HG03045 (cell line): ENCODE measurements around the gene PEPD.

Source experiments
- ATAC-seq: cut with Tn5 transposase; IDR thresholded peaks from one replicate; pipeline ENCODE4 v1.9.1; 2021; ENCODE audit warnings: mild to moderate bottlenecking, moderate library complexity; ENCODE audit not compliant: unreplicated experiment

PEPD gene

DNA sequence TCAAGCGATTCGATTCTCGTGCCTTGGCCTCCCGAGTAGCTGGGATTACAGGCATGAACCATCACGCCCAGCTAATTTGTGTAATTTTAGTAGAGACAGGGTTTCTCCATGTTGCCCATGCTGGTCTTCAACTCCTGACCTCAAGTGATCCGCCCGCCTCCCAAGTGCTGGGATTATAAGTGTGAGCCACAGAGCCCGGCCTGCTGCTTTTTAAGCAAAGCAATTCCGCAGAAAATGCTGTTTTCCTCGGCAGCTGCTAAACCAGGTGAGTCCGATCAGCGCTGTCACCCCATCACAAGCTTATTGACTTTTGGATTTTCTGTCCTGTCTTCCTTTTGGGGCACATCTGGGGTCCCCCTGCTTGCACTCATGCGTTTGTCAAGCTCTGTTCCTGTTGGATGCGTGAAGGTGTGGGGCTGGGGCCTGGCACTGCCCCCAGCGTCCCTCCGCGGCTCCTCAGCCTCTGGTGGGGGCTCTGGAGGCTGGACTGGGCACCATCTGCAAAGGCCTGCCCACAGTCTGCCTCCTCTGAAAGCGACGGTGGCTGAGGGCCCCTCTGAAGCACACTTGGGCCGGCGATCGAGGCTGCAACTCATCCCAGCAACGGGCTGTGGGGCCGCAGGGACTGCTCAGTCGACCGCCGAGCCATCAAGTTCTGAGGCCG, 122.4 kb downstream of the PEPD start:
- no peak for ATAC-seq

DNA sequence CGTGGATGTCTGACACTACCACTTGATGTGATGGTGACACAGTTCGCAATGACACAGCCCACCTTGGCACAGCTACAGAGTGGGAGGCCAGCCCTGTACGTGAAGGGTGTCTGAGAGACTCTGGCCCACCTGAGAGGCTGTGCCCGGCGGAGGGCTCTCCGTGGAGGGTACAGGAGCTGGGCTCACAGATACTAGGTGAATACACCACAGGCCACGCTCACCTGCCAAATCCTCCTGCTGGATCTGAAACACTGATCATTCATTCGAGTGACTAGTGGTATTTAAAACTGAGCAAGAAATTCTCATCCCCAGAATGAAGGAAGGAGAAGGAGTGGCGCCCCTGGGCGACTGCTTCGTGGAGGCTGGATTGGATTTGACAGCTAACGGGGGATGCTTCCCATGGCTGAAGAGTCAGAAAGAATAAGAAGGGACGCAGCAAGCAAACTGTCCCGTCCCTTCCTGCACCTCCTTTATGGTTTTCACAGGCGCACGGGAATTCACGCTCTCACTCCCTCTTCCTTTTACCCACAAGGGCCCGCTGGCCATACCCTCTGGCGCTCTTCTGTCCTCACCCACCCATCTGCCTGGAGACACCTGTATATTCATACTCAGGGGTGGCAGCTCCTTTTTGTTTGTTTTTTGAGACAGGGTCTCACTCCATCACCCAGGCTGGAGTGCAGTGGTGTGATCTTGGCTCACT, 123.1 kb downstream of the PEPD start:
- ATAC-seq, result no peak

DNA sequence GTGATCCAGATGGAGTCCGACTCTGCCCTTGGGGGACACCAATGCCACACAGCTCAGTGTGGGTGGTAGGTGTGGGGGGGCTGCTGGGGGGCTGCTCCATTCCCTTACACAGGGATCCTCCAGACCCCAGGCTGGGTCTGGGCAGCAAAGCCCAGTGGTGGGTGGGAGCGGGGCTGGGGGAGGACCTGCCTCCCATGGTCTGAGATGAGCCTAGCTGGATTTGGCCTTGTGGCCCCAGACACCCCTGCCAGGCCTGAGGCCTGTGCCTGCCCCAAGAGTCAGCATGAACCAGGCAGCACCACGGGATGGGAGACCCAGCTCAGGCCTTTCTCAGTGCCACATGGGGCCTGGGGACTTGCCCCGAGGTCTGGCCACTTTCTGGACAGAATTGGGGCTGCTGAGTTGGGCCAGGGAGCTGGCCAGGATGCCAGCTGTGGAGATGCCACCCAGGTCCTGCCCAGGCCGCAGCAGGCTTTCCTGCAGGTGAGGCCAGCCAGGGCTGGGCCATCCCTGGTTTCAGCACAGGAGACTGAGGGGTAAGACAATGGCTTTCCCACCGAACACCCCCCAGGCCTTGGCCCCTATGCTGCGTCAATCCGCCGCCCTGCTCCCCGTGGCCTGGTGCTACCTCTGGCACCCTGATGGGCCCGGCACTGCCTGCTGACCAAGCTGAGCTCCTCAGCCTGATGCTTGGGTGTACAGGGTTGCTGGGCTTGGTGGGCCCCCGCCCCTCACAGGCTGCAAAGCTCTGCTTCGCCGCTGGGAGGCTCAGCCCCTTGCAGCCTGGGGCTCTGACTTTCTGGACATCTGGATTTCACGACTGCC, 123.8 kb downstream of the PEPD start:
- no peak for ATAC-seq

DNA sequence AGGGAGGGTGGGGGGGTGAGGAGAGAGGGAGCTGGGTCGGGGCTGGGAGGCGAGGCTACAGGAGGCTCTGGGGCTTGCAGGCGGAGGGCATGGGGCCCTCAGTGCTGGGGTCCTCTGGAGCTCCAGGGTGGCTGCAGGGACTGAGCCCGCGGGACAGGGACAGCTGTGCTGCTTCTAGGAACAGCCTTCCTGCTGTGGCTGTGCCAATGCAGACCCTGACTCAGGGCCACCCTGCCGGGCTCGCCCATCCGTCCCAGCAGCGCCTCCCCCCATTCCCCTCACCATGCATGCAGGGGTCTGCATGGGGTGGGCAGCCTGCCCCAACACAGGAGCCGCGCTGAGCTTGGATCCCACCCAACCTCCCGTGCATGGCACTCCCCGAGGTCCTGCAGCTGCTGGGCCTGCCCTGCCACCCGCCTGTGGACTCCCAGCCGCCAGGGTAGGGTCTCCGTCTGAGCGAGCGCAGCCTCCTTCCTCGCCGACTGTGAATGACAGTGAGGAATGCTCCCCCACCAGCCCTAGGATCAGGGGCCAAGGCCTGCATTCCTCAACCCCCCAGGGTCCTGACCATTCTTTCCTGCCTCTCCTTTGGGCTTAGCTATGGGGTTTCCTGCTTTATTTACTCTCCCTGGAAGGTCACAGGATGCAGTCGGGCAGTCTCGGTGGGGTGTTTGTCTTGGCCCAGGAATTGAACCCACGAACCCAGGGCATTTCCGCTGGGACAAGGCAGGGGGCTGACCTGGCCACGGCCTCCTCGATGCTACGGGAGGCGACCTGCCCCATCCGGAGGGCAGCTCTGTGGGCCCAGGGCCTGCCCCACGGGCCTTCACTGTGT, 124.7 kb downstream of the PEPD start:
- no peak for ATAC-seq

DNA sequence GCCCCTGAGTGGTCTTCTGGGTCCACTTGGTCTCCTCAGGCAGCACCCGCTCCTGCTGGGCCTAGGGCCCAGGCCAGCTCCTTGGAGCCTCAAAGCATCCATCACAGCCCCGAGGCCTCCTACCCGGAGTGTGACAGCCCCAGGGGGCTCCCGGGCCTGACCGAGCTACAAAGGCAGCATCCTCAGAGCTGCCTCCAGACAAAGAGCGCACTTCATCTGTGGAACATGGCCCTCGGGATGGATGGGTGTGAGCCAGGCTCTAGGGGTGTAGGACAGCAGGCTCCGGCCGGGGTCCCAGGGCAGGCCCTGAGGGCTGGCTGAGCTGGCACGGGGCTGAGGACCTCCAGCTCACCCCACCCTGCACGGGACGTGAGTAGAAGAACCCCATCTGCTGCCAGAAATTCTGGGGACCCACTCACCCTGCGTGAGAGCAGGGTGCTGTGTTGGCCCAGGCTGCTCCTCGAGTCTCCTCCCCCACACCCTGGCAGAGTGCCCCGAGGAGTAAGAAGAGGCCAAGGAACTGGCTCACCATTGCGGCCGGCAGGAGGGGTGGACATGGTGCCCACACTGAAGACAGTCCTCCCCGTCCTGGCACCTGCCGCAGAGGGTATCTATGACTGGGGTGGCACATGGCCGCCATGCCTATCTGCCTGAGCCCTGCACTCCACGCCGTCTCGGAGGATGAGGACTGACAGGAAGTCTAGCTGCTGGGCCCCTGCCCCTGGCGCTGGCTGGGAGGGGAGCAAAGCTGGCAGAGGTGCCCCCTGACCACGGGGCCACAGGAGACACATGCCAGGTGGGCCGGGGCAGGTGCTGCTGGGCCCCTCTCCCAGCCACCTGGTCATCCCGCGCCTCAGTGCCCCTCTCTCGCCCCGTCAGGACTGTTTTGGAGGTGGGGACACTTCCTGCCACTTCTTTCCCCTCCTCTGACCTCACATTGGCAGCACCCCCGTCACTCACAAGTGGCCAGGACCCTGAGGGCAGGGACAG, 125.7 kb downstream of the PEPD start:
- ATAC-seq, result no peak

DNA sequence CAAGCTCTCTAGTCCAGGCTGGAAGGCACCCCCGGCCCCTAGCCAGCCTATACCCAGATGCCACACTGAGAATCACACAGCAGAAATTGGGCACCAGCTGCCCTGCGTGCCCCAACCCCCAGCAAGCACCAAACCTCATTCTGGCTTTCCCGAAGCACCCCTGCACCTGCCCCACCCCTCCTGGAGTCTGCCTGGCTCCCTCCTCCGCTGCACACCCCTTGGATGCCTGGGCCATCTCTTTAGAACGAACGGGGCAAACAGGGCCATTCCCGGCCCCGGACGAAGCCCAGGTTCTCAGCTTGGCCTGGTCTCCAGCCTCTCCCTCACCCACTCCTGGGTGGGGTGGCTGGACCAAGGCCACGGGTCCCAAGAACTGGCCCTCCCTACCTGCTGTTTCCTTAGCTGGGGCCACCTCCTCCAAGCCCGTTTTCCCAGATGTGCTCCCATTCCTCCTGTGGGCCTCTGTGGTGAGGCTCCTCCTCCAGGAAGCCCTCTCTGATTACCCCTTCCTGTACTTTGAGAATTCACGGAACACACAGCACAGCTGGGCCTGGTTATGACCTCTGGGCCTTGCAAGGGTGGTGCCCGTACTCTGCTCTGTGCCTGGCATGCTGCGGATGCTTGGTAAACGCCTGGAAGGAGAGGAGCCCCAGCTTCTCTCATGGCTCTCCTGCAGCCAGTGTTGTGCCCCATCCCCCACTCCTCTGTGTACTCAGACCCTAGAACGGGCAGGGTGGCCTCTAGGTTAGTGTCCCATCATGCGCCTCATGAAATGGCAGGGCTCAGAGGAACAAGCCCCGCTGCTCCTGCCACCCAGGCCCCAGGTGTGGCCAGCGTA, 126.6 kb downstream of the PEPD start:
- ATAC-seq, result no peak

DNA sequence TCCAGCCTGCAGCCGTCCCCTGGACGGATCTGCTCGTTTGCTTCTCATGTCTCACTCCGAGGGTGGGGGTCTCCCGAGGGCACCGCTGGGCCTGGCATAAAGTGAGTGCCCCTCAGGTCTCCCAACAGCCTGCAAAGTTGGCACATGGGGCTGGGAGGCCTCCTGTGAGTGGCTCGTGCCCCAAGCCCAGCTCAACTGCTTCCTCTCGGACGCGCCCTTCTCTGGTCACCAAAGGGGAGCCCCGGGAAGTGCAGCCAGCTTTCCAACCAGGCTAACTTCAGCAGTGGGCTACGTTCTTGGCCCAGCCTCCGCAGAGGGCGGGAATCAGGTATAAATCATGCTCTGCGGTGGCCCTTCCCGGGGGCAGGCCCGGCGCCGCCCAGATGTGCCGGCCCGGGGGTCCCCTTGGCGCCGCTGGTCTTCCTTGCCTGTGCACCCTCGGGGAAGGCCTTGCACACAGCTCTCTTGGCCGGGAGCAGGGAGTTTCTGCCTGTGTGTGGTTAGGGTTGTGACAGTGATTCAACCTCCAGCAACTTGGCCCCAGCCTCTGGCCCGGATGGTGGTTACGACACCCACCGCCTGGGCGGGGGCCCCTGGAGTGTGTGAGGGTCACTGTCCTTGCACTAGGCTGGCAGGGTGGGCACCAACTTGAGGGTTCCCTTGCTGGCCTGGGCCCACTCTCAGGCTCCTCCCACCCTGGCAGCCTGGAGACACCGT, 127.4 kb downstream of the PEPD start:
- ATAC-seq, result no peak

DNA sequence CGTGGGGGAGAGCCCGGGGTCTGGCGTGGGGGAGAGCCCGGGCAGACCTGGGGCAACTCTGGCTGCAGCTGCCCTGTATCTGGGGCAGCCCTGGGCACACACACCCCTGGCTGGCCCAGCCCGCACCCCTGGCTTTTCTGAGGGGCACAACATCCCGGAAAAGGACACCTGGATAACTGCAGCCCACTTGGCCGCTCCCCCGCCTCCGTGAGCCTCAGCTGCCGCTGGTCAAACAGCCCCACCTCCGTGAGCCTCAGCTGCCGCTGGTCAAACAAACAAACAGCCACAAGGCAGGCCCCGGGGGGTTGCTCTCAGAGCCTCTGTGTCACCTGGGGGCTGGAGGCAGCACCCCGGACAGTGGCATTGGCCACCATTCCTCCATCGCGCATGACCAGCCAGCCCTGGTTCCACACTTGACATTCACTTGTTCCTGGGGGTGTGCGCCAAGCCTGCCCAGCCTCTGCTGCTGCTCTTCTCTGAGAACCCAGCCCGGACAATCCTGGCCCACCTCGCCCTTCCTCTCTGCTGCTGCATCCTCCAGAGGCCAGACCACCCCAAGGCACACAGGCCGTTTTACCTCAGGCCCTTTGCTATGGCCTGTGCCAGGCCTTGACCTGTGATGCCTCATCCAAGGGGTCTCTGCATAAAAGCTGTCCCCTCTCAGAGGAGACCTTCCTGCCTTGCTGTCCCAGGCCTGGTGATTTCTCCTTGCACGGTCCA, 128.1 kb downstream of the PEPD start:
- no peak for ATAC-seq

DNA sequence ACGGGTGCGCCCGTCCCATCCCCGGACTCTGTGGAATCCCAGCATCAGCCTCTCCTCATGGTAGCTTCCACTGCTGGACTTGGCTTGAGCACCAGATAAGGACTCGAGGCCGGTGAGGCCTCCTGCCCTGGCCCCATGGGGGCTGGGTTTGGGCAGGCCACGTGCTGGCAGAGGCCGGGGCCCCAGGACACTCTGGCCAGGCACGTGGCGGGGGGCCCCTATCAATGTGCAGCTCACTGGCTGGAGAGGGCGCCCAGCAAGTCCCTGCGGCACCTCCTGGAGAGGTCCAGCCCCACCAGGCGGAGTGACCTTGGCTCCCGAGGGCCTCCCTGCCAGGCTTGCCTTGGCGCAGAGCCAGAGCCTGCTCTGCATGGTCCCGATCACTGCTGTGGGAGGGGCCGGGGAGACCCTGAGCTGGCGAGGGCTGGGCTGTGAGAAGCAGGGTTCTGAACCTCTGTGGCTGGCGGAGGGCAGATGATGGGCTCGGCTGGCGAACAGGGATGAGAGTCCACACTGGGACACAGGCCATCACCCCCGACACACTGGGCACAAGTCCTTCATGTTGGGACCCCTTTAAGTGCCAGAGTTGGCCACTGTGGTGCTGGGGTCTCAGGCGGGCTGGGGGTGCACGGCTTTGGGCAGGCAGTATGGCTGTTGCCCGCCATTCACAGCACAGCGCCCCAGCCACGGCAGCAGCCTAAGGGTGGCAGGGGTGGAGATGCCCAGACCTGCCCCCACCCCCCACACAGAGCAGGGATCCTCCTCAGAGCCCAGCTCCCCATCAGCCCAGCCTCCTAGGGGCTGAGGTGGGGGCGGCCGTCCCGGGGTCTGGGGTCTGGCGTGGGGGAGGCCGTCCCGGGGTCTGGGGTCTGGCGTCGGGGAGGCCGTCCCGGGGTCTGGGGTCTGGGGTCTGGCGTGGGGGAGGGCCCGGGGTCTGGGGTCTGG, 129.0 kb downstream of the PEPD start:
- no peak for ATAC-seq

DNA sequence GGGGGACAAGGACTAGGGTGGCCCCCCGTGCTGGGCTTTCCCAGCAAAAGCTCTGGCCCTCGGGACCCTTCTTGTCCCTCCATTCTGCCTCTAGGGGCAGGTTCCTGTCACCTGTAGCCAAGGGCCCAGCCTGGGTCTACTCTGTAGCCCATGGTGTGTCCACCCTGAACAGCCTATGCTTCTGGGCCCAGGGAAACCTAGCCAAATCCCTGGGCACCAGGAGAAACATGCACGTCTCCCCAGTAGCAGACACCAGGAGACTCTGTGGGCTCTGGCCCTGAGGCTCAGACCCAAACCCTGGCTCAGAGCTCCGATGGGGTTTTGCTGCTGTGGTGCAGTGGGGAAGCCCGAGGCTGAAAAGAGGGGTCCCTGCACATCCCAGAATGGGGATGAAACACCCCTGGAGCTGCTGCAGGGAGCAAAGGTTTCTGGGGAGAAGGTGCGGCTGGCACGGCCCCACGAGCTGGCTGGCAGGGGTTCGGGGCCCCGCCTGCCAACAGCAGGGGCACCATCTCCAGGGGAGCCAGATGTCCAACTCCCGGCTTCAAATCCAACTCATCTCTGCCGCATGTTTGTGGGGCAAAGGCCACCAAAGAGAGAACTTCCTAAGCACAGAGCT, 129.9 kb downstream of the PEPD start:
- no peak for ATAC-seq

DNA sequence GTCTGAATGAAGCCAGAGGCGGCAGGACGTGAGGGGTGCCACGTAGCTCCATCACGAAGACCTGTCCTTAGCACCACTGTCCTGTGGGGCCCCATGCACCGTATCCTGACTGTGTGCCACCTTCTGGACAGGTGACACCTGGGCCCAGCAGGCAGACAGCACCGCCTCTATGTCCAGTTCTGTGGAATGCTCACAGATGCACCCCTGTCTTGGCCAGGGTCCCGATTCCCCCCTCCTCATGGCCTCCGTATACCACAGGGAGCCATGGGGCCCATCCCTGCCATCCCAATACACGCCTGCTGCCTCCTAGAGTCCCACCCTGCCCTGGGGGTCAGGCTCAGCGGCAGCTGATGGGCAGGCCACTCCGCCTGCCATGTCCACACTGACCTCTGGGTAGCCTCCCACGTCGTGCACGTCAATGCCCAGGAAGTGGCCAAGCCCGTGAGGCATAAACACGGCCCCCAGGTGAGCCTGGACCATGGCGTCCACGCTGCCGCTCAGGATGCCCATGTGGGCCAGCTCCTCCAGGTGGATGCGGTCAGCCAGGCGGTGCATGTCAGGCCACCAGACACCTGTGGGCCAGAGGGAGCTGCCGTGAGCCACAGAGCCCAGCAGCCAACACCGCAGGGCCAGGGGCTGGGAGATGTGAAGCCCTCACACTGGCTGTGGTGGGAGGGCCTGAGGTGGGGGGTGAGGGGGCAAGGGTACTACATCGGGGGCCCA, 130.5 kb downstream of the PEPD start:
- no peak for ATAC-seq

DNA sequence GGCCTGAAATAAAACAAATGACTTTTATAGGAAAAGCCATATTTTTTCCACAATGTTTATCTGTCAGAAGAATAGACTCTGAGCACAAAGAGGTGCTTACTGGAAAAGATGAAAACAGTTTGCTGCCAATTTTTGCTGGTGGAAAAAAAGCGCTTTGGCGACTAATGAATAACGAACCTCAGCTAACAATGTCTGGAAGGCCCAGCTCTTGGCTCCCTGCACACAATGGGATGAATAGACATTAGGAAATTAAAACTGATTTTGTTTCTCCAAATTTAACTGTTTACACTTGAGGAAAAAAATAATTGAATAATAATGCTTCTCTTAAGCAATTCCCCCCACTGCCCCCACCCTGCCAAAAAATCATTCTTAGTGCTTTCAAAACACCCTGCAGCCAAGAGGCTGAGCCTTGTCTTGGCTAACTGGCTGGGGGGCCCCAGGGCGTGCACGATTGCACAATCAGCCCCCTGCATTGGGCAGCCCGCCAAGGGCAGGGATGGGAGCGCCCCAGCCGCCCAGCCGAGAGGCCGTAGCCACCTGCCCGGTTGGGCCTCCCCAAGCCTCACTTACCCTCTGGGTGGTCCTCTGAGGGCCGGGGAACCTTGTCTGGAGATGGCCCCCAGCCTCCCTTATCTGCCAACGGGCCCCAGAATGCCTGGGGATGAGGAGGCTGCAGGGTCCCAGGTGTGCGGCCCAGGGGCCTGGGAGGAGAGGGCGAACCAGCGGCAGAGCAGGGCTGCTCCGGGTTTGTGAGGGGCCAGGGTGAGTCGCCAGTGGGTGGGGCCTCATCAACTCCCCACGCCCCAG, 131.3 kb downstream of the PEPD start:
- no peak for ATAC-seq

DNA sequence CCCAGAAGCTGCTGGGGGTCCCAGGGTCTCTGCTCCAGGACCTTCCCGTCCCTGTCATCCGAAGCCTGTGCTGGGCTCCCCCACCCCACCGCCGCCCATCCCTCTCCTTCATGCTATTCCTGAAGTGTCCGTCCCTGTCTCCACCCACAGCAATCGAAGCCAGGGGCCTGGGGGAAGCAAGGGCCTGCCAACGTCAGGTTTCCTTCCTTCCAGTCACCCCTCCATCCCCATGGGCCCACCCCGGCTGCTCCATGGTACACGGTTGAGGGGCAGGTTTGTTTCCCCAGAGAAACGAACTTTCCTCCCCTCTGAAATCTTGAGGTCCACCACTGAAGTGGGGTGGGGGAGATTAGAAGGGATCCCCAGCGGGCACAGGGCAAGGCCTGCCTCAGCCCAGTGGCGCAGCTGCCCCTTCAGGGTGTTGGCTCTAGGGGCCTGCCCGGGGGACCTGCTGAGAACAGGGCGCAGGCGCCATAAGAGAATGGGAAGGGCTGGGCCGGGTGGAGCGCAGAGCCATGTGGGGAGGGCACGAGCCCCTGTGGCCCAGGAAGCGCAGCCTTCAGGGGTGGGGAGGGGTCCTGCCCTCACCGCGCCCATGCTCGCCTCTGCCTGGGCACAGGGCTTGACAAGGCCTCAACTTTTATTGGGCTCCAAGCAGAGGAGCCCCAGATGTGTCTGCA, 132.0 kb downstream of the PEPD start:
- ATAC-seq, result no peak
